GM19099 (cell line): ENCODE measurements around the gene TNF.
A peak's percentile ranks its signal among the peaks of the same experiment; 100 is the strongest.

Experiments
- POLR2A ChIP-seq: IDR thresholded peaks from 3 replicates; pipeline ENCODE4 v1.6.1; 2011; ENCODE audit warnings: low read depth; ENCODE audit not compliant: insufficient read length; ENCODE audit errors: extremely low read depth

TNF gene

GRCh38 chr6:31558631-31559500 is 16.5 kb upstream of the TNF start:
- TF ChIP-seq POLR2A, result peak; percentile 58

GRCh38 chr6:31559606-31559957 is 15.8 kb upstream of the TNF start:
- no peak for TF ChIP-seq POLR2A

GRCh38 chr6:31559958-31560696 is 15.2 kb upstream of the TNF start:
- TF ChIP-seq POLR2A, result peak; percentile 52

- TF ChIP-seq POLR2A, result no peak
Measured at GRCh38 chr6:31560697-31561058, 14.7 kb upstream of the TNF start.

- TF ChIP-seq POLR2A, result no peak
Measured at GRCh38 chr6:31567531-31568370, 7.6 kb upstream of the TNF start.

GRCh38 chr6:31568537-31568961 is 6.8 kb upstream of the TNF start:
- peak; percentile 51 for TF ChIP-seq POLR2A

- no peak for TF ChIP-seq POLR2A
Measured at GRCh38 chr6:31569861-31570536, 5.4 kb upstream of the TNF start.

GRCh38 chr6:31572041-31572911 is 3.1 kb upstream of the TNF start, which contains the start of gene LTA:
Gene LTA, plus strand, starts transcription at chr6:31572289. Its CDS starts 454 bp downstream, at chr6:31572743.
- TF ChIP-seq POLR2A, result peak; percentile 94

- TF ChIP-seq POLR2A, result no peak
Measured at GRCh38 chr6:31573239-31574105, 1.9 kb upstream of the TNF start.

GRCh38 chr6:31574106-31575061 is 981 bp upstream of the TNF start:
- TF ChIP-seq POLR2A, result peak; percentile 7

GRCh38 chr6:31575952-31576685 is 754 bp downstream of the TNF start:
- no peak for TF ChIP-seq POLR2A
